Keratinocyte (primary cell): ENCODE data around the gene MMP14. TPM values are rescaled to one million over a fixed set of nuclear protein-coding genes. Genes with fewer than 3 reads are reported as not detected.

Experiments
- DNase-seq: peaks from one replicate; pipeline ENCODE4 v3.0.0-alpha.2; 2011; ENCODE audit warnings: low read depth, missing footprints, low spot score
- FAIRE-seq: peaks from 2 replicates; lab custom pipeline; 2011; peaks lifted over from hg19 to GRCh38; lab: Jason Lieb, UNC
- H2AFZ ChIP-seq: 2 replicates; pipeline ENCODE4 v1.6.0; 2012; ENCODE audit warnings: low read length, control low read depth, inconsistent platforms; ENCODE audit not compliant: control insufficient read depth
- H3K27ac ChIP-seq: 2 replicates; pipeline ENCODE4 v1.5.1; 2011; ENCODE audit warnings: low read length; ENCODE audit not compliant: control insufficient read depth, insufficient read depth
- H3K27me3 ChIP-seq: 3 replicates; pipeline ENCODE4 v1.6.0; 2011; ENCODE audit warnings: low read length; ENCODE audit not compliant: control insufficient read depth, insufficient read depth; ENCODE audit errors: extremely low read depth
- H3K36me3 ChIP-seq, 2 experiments: 2 replicates in 1 of 2; 3 replicates in 1 of 2; pipeline ENCODE4 v1.5.1; 2011; ENCODE audit warnings: low read length in 2 of 2, mild to moderate bottlenecking in 1 of 2; ENCODE audit not compliant: control insufficient read depth in 2 of 2, insufficient read depth in 2 of 2; ENCODE audit errors: extremely low read depth in 1 of 2
- H3K4me1 ChIP-seq: 3 replicates; pipeline ENCODE4 v1.5.1; 2011; ENCODE audit warnings: low read length; ENCODE audit not compliant: control insufficient read depth, insufficient read depth; ENCODE audit errors: extremely low read depth
- H3K4me2 ChIP-seq: 3 replicates; pipeline ENCODE4 v1.6.0; 2011; ENCODE audit warnings: low read depth, low read length; ENCODE audit not compliant: control insufficient read depth, insufficient read depth; ENCODE audit errors: extremely low read depth
- H3K4me3 ChIP-seq, 3 experiments: fragments of 200-600 bp in 1 of 3; sonication (generic) in 1 of 3; 2 replicates in 2 of 3; 3 replicates in 1 of 3; pipeline ENCODE4 v1.5.1; 2011 to 2016; ENCODE audit warnings: low read length in 3 of 3, mild to moderate bottlenecking in 3 of 3, control low read depth in 2 of 3, inconsistent platforms in 1 of 3, low read depth in 1 of 3, mixed read lengths in 1 of 3, mixed run types in 1 of 3, moderate library complexity in 1 of 3; ENCODE audit not compliant: control insufficient read depth in 2 of 3, insufficient read depth in 2 of 3; ENCODE audit errors: extremely low read depth in 1 of 3
- H3K79me2 ChIP-seq: 2 replicates; pipeline ENCODE4 v1.6.0; 2012; ENCODE audit warnings: low read length; ENCODE audit not compliant: control insufficient read depth, insufficient read depth
- H3K9ac ChIP-seq: 3 replicates; pipeline ENCODE4 v1.6.0; 2011; ENCODE audit warnings: low read length; ENCODE audit not compliant: control insufficient read depth, insufficient read depth; ENCODE audit errors: extremely low read depth
- H3K9me1 ChIP-seq: 3 replicates; pipeline ENCODE4 v1.6.0; 2011; ENCODE audit warnings: low read length; ENCODE audit not compliant: control insufficient read depth, insufficient read depth; ENCODE audit errors: extremely low read depth
- H3K9me3 ChIP-seq: 2 replicates; pipeline ENCODE4 v1.5.1; 2012; ENCODE audit warnings: low read depth, low read length; ENCODE audit not compliant: control insufficient read depth
- H4K20me1 ChIP-seq: 3 replicates; pipeline ENCODE4 v1.6.0; 2011; ENCODE audit warnings: low read length; ENCODE audit not compliant: control insufficient read depth, insufficient read depth; ENCODE audit errors: extremely low read depth
- CTCF ChIP-seq, 3 experiments: IDR thresholded peaks in 1 of 3; conservative IDR thresholded peaks in 1 of 3; optimal IDR thresholded peaks in 1 of 3; 2 replicates in 2 of 3; 3 replicates in 1 of 3; pipeline versions ENCODE3 to v1.5.1; 2011; ENCODE audit warnings: low read length in 3 of 3, mild to moderate bottlenecking in 3 of 3, moderate library complexity in 2 of 3, control low read depth in 1 of 3, inconsistent platforms in 1 of 3; ENCODE audit not compliant: insufficient read depth in 2 of 3; ENCODE audit errors: extremely low read depth in 1 of 3
- EZH2 ChIP-seq: IDR thresholded peaks from one replicate; pipeline ENCODE4 v1.6.1; 2012; ENCODE audit warnings: inconsistent platforms, mild to moderate bottlenecking, low read length, moderate library complexity
- dilution Hi-C: fragments of 300-500 bp; cut with MboI; formaldehyde crosslinking; loops from one replicate; pipeline ENCODE4 v1.7.0; 2020; ENCODE audit warnings: low sequenced_read_pairs; ENCODE audit not compliant: extremely low pct_ligation_motif_present
- polyA plus RNA-seq, 5 experiments: library from polyadenylated mRNA; depleted of rRNA in 3 of 5; stranded (reverse) in 3 of 5; stranded (forward) in 1 of 5; unstranded in 1 of 5; fragments of >200 nt; gene quantifications; 1 replicate in 1 of 5; 2 replicates in 3 of 5; 3 replicates in 1 of 5; pipeline versions ENCODE4 v1.2.1 to v1.2.3, GENCODE V29; 2011 to 2012; ENCODE audit warnings: missing spikeins in 2 of 5, low read depth in 1 of 5, low replicate concordance in 1 of 5

MMP14 gene
- polyA plus RNA-seq, 1 donor (not counting 4 experiments of a cell fraction or from before 2014, with no cell fraction given), result 185 TPM

GRCh38 chr14:22893706-22894105 is 57.3 kb downstream of the MMP14 start:
- Histone ChIP-seq H3K36me3 (no peaks in the 10 kb centered on the region), H4K20me1 (no peaks in the 10 kb centered on the region), H3K4me3 (no peak overlapping the region), H3K4me1 (peaks cover 21% of the 10 kb centered on the region), H3K79me2 (no peaks in the 10 kb centered on the region), H3K27ac (no peak overlapping the region), H3K9me3 (no peaks in the 10 kb centered on the region), H3K9ac (no peak overlapping the region), H3K9me1 (no peaks in the 10 kb centered on the region), H3K27me3 (no peaks in the 10 kb centered on the region), H3K4me2 (no peak overlapping the region), H2AFZ (no peak overlapping the region)
- FAIRE-seq (no peak), DNase-seq (no peak)
- TF ChIP-seq EZH2 (no peak), CTCF (optimal IDR thresholded peaks at IDR 0.05 in 1 of 3, IDR thresholded peaks at IDR 0.05 in 1 of 3, conservative IDR thresholded peaks at IDR 0.05 in 1 of 3; ENCODE audit: extremely low read depth in 1 of 3, insufficient read depth in 2 of 3, low read length in 3 of 3) (no peak)
- dilution Hi-C loops, result no loop called here

GRCh38 chr14:22895402-22895801 is 59.0 kb downstream of the MMP14 start:
- Histone ChIP-seq H3K4me3 (no peak overlapping the region), H4K20me1 (no peaks in the 10 kb centered on the region), H3K79me2 (no peaks in the 10 kb centered on the region), H3K4me2 (no peak overlapping the region), H3K27me3 (no peaks in the 10 kb centered on the region), H3K9me1 (no peaks in the 10 kb centered on the region), H3K9ac (no peak overlapping the region), H3K27ac (no peak overlapping the region), H3K36me3 (no peaks in the 10 kb centered on the region), H2AFZ (no peak overlapping the region), H3K9me3 (no peaks in the 10 kb centered on the region), H3K4me1 (peaks cover 17% of the 10 kb centered on the region)
- no peak for DNase-seq
- no peak for FAIRE-seq
- dilution Hi-C loops, result no loop called here
- TF ChIP-seq CTCF (optimal IDR thresholded peaks at IDR 0.05 in 1 of 3, IDR thresholded peaks at IDR 0.05 in 1 of 3, conservative IDR thresholded peaks at IDR 0.05 in 1 of 3; ENCODE audit: extremely low read depth in 1 of 3, insufficient read depth in 2 of 3, low read length in 3 of 3), result no peak
- no peak for TF ChIP-seq EZH2
